Loucy (cell line): ENCODE measurements around the gene RGPD4.

Source experiments
- EZH2phosphoT487 ChIP-seq: fragments of 200-600 bp; IDR thresholded peaks from 2 replicates; pipeline ENCODE4 v1.6.1; 2018; ENCODE audit warnings: antibody characterized with exemption, mild to moderate bottlenecking, moderate library complexity, borderline replicate concordance
- TF ChIP-seq, protein P1 (sequence below): fragments of 200-600 bp; sonication (generic); conservative IDR thresholded peaks from 2 replicates; pipeline ENCODE4 v1.5.1; 2014; ENCODE audit warnings: mild to moderate bottlenecking, antibody characterized with exemption, low read length

DNA sequence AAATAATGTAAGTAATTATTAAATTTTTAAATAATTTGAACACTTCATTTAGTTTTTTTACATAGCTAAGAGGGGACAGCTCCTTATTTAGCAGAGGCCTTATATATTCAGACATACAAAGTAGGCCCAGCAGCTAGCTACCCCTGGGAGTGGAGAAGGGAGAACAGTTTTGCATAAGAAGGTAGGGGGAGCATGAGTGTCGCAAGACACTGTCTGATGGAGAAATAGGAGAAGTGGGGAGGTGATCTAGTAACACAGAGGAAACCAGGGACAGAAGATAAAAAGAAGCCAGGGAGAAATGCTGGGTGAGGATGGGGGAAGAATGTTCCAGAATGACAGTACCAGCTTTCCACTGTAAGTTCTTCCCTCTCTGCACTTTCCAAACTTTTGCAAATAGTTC, 16.0 kb upstream of the RGPD4 start:
- TF ChIP-seq, protein P1, sequence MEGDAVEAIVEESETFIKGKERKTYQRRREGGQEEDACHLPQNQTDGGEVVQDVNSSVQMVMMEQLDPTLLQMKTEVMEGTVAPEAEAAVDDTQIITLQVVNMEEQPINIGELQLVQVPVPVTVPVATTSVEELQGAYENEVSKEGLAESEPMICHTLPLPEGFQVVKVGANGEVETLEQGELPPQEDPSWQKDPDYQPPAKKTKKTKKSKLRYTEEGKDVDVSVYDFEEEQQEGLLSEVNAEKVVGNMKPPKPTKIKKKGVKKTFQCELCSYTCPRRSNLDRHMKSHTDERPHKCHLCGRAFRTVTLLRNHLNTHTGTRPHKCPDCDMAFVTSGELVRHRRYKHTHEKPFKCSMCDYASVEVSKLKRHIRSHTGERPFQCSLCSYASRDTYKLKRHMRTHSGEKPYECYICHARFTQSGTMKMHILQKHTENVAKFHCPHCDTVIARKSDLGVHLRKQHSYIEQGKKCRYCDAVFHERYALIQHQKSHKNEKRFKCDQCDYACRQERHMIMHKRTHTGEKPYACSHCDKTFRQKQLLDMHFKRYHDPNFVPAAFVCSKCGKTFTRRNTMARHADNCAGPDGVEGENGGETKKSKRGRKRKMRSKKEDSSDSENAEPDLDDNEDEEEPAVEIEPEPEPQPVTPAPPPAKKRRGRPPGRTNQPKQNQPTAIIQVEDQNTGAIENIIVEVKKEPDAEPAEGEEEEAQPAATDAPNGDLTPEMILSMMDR, result no peak
- TF ChIP-seq EZH2phosphoT487, result no peak
